Vagina (tissue), 2 donors: ENCODE measurements around the gene NOL6.

Experiments
- CTCF ChIP-seq, 3 experiments: fragments of 450-650 bp in 2 of 3; fragments of 200-600 bp in 1 of 3; sonication (generic) in 1 of 3; IDR thresholded peaks; one replicate each; pipeline ENCODE4 v1.5.1; 2017 to 2019; ENCODE audit warnings: antibody characterized with exemption in 3 of 3, mild to moderate bottlenecking in 2 of 3, moderate library complexity in 2 of 3
- POLR2A ChIP-seq, 2 donors: fragments of 450-650 bp; IDR thresholded peaks; one replicate each; pipeline ENCODE4 v1.6.1; 2017; ENCODE audit warnings: antibody characterized with exemption in 2 of 2, mild to moderate bottlenecking in 2 of 2, moderate library complexity in 2 of 2
- POLR2AphosphoS5 ChIP-seq, 2 donors: sonication (generic); formaldehyde crosslinking; IDR thresholded peaks; one replicate each; pipeline ENCODE4 v1.9.0; 2017; ENCODE audit warnings: antibody characterized with exemption in 2 of 2, mild to moderate bottlenecking in 2 of 2, low read depth in 1 of 2; ENCODE audit not compliant: insufficient read depth in 1 of 2

GRCh38 chr9:33460854-33461253 lies 12.9 kb downstream of the NOL6 start:
- TF ChIP-seq CTCF (IDR thresholded peaks at IDR 0.05), result no peak
- no peak for TF ChIP-seq POLR2A (IDR thresholded peaks at IDR 0.05)
- TF ChIP-seq POLR2AphosphoS5 (IDR thresholded peaks at IDR 0.05; ENCODE audit: insufficient read depth in 1 of 2, low read depth in 1 of 2), result no peak
